SKM-1 treated with dmso at 0.1 percent for 144 hours (cell line): Measurements from ENCODE around the gene TOLLIP.

ENCODE experiments used
- DNase-seq: peaks from one replicate; lab custom pipeline; 2025; ENCODE audit not compliant: unreplicated experiment; lab: John Stamatoyannopoulos, UW

Gene TOLLIP

GRCh38 chr11:1283906-1284305 lies 25.5 kb downstream of the TOLLIP start:
- DNase-seq = no peak

- no peak for DNase-seq
Measured at GRCh38 chr11:1283091-1283511, 26.3 kb downstream of the TOLLIP start.

GRCh38 chr11:1281974-1282365 lies 27.5 kb downstream of the TOLLIP start:
- DNase-seq = no peak

GRCh38 chr11:1281326-1281973 lies 28.0 kb downstream of the TOLLIP start:
- DNase-seq = no peak

GRCh38 chr11:1280116-1281035 lies 29.1 kb downstream of the TOLLIP start:
- DNase-seq = no peak

- DNase-seq = no peak
Measured at GRCh38 chr11:1279674-1280055, 29.8 kb downstream of the TOLLIP start.

GRCh38 chr11:1278766-1279673 lies 30.4 kb downstream of the TOLLIP start:
- no peak for DNase-seq

- no peak for DNase-seq
Measured at GRCh38 chr11:1277936-1278512, 31.4 kb downstream of the TOLLIP start.

GRCh38 chr11:1276866-1277615 lies 32.4 kb downstream of the TOLLIP start:
- DNase-seq = no peak

GRCh38 chr11:1276041-1276790 lies 33.2 kb downstream of the TOLLIP start:
- DNase-seq = no peak

GRCh38 chr11:1275021-1275420 lies 34.4 kb downstream of the TOLLIP start:
- DNase-seq = no peak

- no peak for DNase-seq
Measured at GRCh38 chr11:1274501-1274900, 34.9 kb downstream of the TOLLIP start.

- no peak for DNase-seq
Measured at GRCh38 chr11:1272531-1272930, 36.9 kb downstream of the TOLLIP start.

GRCh38 chr11:1271927-1272326 lies 37.5 kb downstream of the TOLLIP start:
- DNase-seq = no peak

- DNase-seq = no peak
Measured at GRCh38 chr11:1271406-1271805, 38.0 kb downstream of the TOLLIP start.

GRCh38 chr11:1271002-1271401 lies 38.4 kb downstream of the TOLLIP start:
- DNase-seq = no peak

GRCh38 chr11:1270476-1270875 lies 39.0 kb downstream of the TOLLIP start:
- no peak for DNase-seq

- no peak for DNase-seq
Measured at GRCh38 chr11:1269957-1270356, 39.5 kb downstream of the TOLLIP start.

GRCh38 chr11:1267441-1268100 lies 41.9 kb downstream of the TOLLIP start:
- no peak for DNase-seq
